ENCODE data around the gene RHBDD2. TPM values are rescaled to one million over a fixed set of nuclear protein-coding genes. Genes with fewer than 3 reads are reported as not detected.
A peak's percentile ranks its signal among the peaks of the same experiment; 100 is the strongest.

Gene RHBDD2
- total RNA-seq, 1 donor from 2014 or later: 19.1 TPM

DNA sequence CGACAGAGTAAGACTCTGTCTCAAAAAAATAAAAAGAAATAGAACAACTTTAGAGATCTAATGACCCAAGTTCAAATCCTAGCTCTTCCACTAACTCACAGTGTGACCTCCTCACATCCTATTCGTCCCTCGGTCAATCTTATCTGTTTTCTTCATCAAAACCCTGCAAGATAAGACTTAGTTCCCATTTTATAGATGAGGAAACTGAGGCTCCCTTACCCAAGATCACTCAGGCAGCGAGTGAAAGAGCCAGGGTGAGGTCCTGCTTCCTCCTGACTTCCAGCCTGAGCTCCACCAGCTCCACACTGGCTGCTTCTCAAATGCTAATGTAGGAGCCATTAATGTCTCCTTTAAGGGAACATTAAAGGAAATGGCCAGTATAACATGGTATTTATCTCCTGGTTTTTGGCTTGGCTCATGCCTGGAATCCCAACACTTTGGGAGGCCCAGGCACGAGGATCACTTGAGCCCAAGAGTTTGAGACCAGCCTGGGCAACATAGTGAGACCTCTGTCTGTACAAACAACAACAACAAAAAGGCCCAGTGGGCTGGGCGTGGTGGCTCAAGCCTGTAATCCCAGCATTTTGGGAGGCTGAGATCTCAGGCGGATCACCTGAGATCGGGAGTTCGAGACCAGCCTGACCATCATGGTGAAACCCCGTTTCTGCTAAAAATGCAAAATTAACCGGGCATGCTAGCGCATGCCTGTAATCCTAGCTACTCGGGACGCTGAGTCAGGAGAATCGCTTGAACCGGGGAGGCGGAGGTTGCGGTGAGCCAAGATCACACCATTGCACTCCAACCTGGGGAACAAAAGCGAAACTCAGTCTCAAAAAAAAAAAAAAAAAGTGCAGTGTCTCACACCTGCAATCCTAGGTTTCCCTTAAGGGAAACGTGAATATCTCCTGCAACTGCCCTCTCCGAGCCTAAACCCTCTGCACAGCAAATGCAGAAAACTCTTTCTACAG is 3.4 kb upstream of the RHBDD2 start:
- Histone ChIP-seq H3K27ac (replicated peaks) (no peak overlapping the region), H3K27me3 (ENCODE audit: low read depth) (no peaks in the 10 kb centered on the region), H3K9me3 (replicated peaks) (no peaks in the 10 kb centered on the region), H3K4me1 (peaks cover 40% of the 10 kb centered on the region), H3K4me3 (no peak overlapping the region), H3K36me3 (no peaks in the 10 kb centered on the region)
- TF ChIP-seq, protein P1, sequence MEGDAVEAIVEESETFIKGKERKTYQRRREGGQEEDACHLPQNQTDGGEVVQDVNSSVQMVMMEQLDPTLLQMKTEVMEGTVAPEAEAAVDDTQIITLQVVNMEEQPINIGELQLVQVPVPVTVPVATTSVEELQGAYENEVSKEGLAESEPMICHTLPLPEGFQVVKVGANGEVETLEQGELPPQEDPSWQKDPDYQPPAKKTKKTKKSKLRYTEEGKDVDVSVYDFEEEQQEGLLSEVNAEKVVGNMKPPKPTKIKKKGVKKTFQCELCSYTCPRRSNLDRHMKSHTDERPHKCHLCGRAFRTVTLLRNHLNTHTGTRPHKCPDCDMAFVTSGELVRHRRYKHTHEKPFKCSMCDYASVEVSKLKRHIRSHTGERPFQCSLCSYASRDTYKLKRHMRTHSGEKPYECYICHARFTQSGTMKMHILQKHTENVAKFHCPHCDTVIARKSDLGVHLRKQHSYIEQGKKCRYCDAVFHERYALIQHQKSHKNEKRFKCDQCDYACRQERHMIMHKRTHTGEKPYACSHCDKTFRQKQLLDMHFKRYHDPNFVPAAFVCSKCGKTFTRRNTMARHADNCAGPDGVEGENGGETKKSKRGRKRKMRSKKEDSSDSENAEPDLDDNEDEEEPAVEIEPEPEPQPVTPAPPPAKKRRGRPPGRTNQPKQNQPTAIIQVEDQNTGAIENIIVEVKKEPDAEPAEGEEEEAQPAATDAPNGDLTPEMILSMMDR (IDR thresholded peaks at IDR 0.05; ENCODE audit: borderline replicate concordance): no peak
- DNase-seq: no peak
- intact Hi-C loops (cut with micrococcal nuclease): no loop called here

DNA sequence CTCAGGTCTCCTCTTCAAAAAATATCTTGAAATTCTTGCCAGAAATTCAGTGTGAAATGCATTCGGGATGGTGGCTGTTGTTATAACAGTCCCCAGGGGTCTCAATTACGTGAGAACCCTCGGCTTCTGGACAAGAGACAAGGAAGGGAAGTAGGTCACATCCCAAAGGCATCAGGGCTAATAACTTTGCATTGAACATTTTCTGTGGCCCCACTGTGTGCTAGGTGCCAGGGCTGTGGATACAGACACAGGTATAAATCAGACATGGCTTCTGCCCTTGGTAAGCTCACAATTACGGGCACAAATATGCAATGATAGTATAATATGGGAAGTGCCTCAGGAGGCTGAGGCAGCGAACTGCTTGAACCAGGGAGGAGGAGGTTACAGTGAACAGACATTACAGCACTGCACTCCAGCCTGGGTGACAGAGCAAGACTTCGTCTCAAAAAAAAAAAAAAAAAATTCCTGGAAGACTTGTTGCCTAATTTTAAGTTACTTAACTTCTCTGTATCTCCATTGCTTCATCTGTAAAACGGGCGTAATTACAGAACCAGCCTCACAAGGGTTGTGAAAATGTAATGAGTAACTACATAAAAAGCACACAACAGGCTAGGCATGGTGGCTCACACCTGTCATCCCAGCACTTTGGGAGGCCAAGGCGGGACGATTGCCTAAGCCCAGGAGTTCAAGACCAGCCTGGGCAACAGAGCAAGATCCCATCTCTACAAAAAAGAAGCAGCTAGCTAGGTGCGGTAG is 2.5 kb upstream of the RHBDD2 start:
- peaks cover 46% of the 10 kb centered on the region for H3K4me1 ChIP-seq
- H3K36me3 ChIP-seq: peaks cover 8% of the 10 kb centered on the region
- H3K4me3 ChIP-seq: no peak overlapping the region
- no peak overlapping the region for H3K27ac ChIP-seq (replicated peaks)
- TF ChIP-seq, protein P1 (IDR thresholded peaks at IDR 0.05; ENCODE audit: borderline replicate concordance): no peak
- intact Hi-C loops (cut with micrococcal nuclease): no loop called here
- DNase-seq: no peak
- H3K27me3 ChIP-seq (ENCODE audit: low read depth): no peaks in the 10 kb centered on the region
- H3K9me3 ChIP-seq (replicated peaks): no peaks in the 10 kb centered on the region

DNA sequence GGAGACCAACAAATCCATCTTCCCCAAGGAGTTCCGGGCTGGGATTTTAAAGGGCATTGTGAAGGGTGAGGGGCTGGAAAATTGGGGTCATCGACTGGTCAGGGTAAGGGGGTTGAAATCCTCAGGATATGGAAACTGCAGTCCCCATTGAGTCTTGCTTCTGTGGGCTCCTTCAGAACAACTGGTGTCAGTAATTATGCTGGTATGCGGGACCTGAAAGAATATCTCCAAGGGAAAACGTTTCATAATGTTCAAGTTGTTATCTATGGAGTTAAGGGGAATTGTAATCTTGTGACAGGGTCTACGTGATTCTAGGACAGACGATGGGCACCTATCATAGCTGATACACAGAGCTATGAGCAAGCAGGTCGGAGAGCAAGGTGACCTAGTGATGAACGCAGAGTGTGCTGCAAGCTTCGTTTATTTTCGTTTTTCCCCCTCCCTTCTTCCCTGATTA is 494 bp upstream of the RHBDD2 start:
- no peak for DNase-seq
- TF ChIP-seq, protein P1 (IDR thresholded peaks at IDR 0.05; ENCODE audit: borderline replicate concordance): no peak
- peak overlapping the region; percentile 95 for H3K4me3 ChIP-seq
- H3K27ac ChIP-seq (replicated peaks): peak overlapping the region; percentile 86
- H3K9me3 ChIP-seq (replicated peaks): no peaks in the 10 kb centered on the region
- intact Hi-C loops (cut with micrococcal nuclease): no loop called here
- no peaks in the 10 kb centered on the region for H3K27me3 ChIP-seq (ENCODE audit: low read depth)
- peaks cover 30% of the 10 kb centered on the region for H3K4me1 ChIP-seq
- H3K36me3 ChIP-seq: peaks cover 29% of the 10 kb centered on the region

DNA sequence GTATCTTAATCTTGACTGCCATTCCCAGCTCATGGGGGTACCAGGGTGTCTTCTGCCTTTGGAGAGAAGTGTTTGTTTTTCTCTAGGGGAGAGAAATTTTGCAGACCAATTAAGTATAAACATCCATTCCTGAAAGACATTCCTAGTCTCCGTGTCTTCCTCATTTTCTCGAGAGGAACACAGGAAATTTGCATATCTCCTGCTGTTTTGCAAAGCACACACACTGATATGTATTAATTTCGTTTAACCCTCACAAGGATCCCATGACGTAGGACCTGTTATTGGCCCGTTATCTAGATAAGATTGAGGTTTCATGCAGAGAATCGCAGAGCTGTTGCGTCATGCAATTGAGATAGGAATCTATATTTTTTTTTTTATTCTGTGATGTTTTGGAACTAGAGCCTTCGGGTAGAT is 944 bp downstream of the RHBDD2 start:
- H3K36me3 ChIP-seq: peaks cover 43% of the 10 kb centered on the region
- peak overlapping the region; percentile 86 for H3K27ac ChIP-seq (replicated peaks)
- H3K4me3 ChIP-seq: peak overlapping the region; percentile 95
- no peaks in the 10 kb centered on the region for H3K9me3 ChIP-seq (replicated peaks)
- TF ChIP-seq, protein P1 (IDR thresholded peaks at IDR 0.05; ENCODE audit: borderline replicate concordance): no peak
- H3K4me1 ChIP-seq: peaks cover 30% of the 10 kb centered on the region
- no peak for DNase-seq
- no peaks in the 10 kb centered on the region for H3K27me3 ChIP-seq (ENCODE audit: low read depth)
- intact Hi-C loops (cut with micrococcal nuclease): no loop called here

DNA sequence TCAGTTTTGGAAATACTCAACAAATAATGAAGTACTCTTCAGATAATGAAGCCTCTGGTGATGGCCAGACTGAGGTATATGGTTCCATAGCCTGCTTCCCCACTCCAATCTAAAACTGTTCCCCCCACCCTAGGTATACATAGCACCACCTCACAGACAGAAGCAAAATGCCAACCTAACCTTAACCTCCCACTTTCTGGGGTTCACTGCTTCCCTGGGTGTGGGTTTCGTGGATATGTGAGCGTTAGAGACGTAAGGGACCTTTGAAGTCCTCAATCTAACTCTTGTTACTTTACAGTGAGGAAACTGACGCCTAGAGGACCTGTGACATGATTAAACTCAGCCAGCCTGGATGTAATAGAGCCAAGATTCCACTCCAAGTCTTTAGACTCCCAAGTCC is 1.4 kb downstream of the RHBDD2 start:
- Histone ChIP-seq H3K27me3 (ENCODE audit: low read depth) (no peaks in the 10 kb centered on the region), H3K27ac (replicated peaks) (peak overlapping the region; percentile 86), H3K36me3 (peaks cover 48% of the 10 kb centered on the region), H3K4me1 (peaks cover 30% of the 10 kb centered on the region), H3K9me3 (replicated peaks) (no peaks in the 10 kb centered on the region), H3K4me3 (peak overlapping the region; percentile 95)
- intact Hi-C loops (cut with micrococcal nuclease): no loop called here
- DNase-seq: no peak
- TF ChIP-seq, protein P1 (IDR thresholded peaks at IDR 0.05; ENCODE audit: borderline replicate concordance): no peak
